Measurements from ENCODE around the gene GALNT17.

GRCh38 chr7:71584256-71584655, 452.3 kb downstream of the GALNT17 start:
- TF ChIP-seq CTCF (IDR thresholded peaks at IDR 0.05): no peak
- no peak for TF ChIP-seq POLR2A (IDR thresholded peaks at IDR 0.05)
